T47D (cell line): ENCODE measurements around the gene FFAR3.

Experiments used
- DNase-seq, 2 experiments: peaks; one replicate each; pipeline versions ENCODE4 v3.0.0 to v3.0.0-alpha.2; 2011 to 2012; ENCODE audit warnings: low read depth in 1 of 2, low spot score in 1 of 2
- JUND ChIP-seq: IDR thresholded peaks from 2 replicates; pipeline ENCODE4 v1.6.1; 2012; ENCODE audit warnings: low read depth
- in situ Hi-C: cut with HindIII; loops from 2 replicates; pipeline ENCODE4 v1.10.0; 2016; ENCODE audit warnings: low sequenced_read_pairs, low pct_unique_long_range_greater_than_20kb

FFAR3 gene

DNA sequence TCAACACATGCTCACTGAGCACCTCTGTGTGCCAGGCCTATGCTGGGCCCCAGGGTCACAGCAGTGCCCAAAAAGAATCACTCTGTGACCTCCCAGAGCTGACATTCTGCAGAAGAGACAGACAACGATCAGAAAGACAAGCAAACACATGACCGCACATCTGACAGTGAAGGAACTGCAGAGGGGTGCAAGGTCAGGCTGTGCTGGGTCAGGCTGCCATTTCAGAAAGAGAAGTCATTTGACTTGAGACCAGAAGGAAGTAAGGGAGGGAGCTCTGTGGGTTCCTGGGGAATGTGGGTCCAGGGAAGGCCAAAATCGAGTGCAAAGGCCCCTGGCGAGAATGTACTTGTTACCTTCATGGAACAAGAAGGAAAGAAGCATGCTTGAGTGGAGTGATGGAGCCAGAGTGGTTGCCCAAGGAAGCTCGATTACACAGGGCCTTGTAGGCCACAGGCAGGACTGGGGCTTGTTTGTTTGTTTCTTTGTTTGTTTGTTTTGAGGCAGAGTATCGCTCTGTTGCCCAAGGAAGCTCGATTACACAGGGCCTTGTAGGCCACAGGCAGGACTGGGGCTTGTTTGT is 40.7 kb upstream of the FFAR3 start:
- DNase-seq, result peak in 1 of 2 experiments; percentile 88
- in situ Hi-C loops, result no loop called here
- TF ChIP-seq JUND, result no peak

- DNase-seq, result peak in 1 of 2 experiments; percentile 80
- TF ChIP-seq JUND, result no peak
- in situ Hi-C loops, result no loop called here
These were observed 39.4 kb upstream of the FFAR3 start for GRCh38 chr19:35318679-35319448.

- TF ChIP-seq JUND, result no peak
- DNase-seq, result no peak
- in situ Hi-C loops, result no loop called here
These were observed 38.1 kb upstream of the FFAR3 start for GRCh38 chr19:35320065-35320713.

- in situ Hi-C loops, result no loop called here
- no peak for TF ChIP-seq JUND
- DNase-seq, result no peak
These were observed 37.0 kb upstream of the FFAR3 start for GRCh38 chr19:35321291-35321690.

DNA sequence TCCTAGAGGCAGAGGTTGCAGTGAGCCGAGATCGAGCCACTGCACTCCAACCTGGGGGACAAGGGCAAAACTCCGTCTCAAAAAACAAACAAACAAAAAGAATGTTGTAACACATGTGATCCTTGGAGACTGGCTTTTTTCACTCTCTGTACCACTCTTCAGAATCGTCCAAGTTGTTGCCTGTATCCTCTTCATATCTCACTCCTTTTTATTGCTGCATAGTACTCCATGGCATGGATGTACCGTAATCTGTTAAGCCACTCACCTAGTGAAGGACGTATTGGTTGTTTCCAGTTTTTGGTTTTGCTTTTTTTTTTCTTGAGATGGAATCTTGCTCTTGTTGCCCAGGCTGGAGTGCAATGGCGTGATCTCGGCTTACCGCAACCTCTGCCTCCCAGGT is 36.2 kb upstream of the FFAR3 start:
- no peak for DNase-seq
- in situ Hi-C loops, result no loop called here
- no peak for TF ChIP-seq JUND

DNA sequence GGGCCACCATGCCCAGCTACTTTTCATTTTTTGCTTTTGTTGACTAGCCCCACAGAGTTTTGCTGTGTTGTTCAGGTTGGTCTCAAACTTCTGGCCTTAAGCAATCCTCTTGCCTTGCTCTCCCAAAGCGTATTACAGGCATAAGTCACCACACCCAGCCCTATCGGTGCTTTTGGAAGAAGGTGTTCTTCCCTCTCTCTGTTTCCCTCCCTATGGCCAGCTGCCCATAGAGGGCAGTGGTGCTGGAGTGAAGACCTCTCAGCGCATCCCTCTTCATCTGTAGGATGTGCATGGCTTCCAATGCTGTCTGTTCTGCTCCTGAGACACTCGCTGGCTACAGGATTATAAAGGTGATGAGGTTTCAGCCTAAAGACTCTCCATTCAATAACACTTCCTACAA is 30.6 kb upstream of the FFAR3 start:
- in situ Hi-C loops, result no loop called here
- DNase-seq, result peak in 1 of 2 experiments; percentile 30
- no peak for TF ChIP-seq JUND

- no peak for DNase-seq
- in situ Hi-C loops, result no loop called here
- TF ChIP-seq JUND, result no peak
These were observed 29.4 kb upstream of the FFAR3 start, which contains the start of gene CD22 for GRCh38 chr19:35328851-35329285. Gene CD22, plus strand, starts transcription at chr19:35329187. Its CDS starts 2,854 bp downstream, at chr19:35332041.

- TF ChIP-seq JUND, result no peak
- DNase-seq, result no peak
These were observed 28.9 kb upstream of the FFAR3 start for GRCh38 chr19:35329323-35329722.

DNA sequence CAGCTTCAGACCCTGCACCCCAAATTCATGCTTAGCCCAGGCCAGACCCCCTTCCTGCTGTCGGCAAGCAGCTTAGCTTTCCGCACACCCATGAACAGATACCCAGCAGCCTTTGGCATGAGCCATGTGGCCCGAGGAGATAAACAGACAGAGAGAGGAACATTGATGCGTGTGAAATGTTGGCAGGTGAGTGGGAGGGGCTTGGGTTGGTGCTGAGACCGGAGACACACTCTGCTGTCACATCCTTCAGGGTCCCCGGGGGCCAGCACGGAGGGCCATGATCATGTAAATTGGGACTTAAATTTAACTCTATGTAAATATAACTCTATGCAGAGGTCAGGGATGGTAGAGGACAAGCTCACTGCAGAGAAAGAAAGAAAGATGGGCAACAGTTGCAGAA is 27.8 kb upstream of the FFAR3 start:
- DNase-seq, result no peak
- in situ Hi-C loops, result no loop called here
- no peak for TF ChIP-seq JUND

More at GRCh38 chr19:35329323-35329722, 28.9 kb upstream of the FFAR3 start:
- in situ Hi-C loops, result no loop called here

DNA sequence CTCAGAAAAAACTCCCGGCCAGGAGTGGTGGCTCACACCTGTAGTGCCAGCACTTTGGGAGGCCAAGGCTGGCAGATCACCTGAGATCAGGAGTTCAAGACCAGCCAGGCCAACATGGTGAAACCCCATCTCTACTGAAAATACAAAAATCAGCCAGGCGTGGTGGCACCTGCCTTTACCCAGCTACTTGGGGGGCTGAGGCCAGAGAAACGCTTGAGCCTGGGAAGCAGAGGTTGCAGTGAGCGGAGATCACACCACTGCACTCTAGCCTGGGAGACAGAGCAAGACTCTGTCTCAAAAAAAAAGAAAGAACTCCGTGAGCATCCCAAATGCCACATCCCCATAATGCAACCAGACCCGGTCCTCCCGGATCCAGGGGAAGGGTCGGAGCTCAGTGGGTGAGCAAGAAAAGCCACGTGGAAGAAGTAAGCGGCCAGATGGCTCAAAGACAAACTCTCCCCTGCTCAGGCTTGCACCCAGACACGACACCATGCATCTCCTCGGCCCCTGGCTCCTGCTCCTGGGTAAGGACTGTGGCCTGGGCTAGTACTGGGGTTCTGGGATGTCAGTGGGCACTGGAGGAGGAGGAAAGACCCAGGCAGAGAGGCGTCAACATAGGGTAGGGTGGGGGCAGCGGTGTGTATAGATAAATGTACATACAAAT is 26.6 kb upstream of the FFAR3 start:
- DNase-seq, result no peak
- in situ Hi-C loops, result no loop called here
- TF ChIP-seq JUND, result no peak

- TF ChIP-seq JUND, result no peak
- DNase-seq, result no peak
These were observed 25.4 kb upstream of the FFAR3 start for GRCh38 chr19:35332817-35333216.

GRCh38 chr19:35334144-35334753 is 24.0 kb upstream of the FFAR3 start:
- no peak for TF ChIP-seq JUND
- in situ Hi-C loops, result no loop called here
- no peak for DNase-seq

More at GRCh38 chr19:35332817-35333216, 25.4 kb upstream of the FFAR3 start:
- in situ Hi-C loops, result no loop called here
